RWPE2 (cell line): ENCODE measurements around the gene CR1L.

Experiments used
- ATAC-seq: fragments of 200-7000 bp; cut with Tn5 transposase; 3 replicates; pipeline ENCODE4 v1.9.1; 2021; ENCODE audit warnings: low read depth
- DNase-seq: peaks from one replicate; pipeline ENCODE4 v3.0.0-alpha.2; 2020; ENCODE audit warnings: low spot score
- H3K27ac ChIP-seq: fragments of 450-650 bp; 2 replicates; pipeline ENCODE4 v1.5.1; 2017; ENCODE audit warnings: mild to moderate bottlenecking; ENCODE audit not compliant: poor library complexity, severe bottlenecking
- H3K27me3 ChIP-seq: fragments of 250-450 bp; sonication (Bioruptor Pico); 2 replicates; pipeline ENCODE4 v1.5.1; 2021; ENCODE audit warnings: mild to moderate bottlenecking, moderate library complexity; ENCODE audit not compliant: insufficient read depth, poor library complexity, severe bottlenecking
- H3K36me3 ChIP-seq: fragments of 250-450 bp; sonication (Bioruptor Pico); 2 replicates; pipeline ENCODE4 v1.5.1; 2020; ENCODE audit warnings: low read depth, mild to moderate bottlenecking, moderate library complexity
- H3K4me1 ChIP-seq: fragments of 250-450 bp; sonication (Bioruptor Pico); 2 replicates; pipeline ENCODE4 v1.5.1; 2021; ENCODE audit warnings: mild to moderate bottlenecking, moderate library complexity; ENCODE audit not compliant: insufficient read depth, poor library complexity, severe bottlenecking
- H3K4me3 ChIP-seq: fragments of 250-450 bp; sonication (Bioruptor Pico); 2 replicates; pipeline ENCODE4 v1.5.1; 2021; ENCODE audit warnings: mild to moderate bottlenecking, moderate library complexity; ENCODE audit not compliant: severe bottlenecking
- H3K9me3 ChIP-seq: fragments of 250-450 bp; sonication (Bioruptor Pico); 2 replicates; pipeline ENCODE4 v1.5.1; 2021; ENCODE audit warnings: mild to moderate bottlenecking, moderate library complexity; ENCODE audit not compliant: severe bottlenecking
- CTCF ChIP-seq: fragments of 450-650 bp; IDR thresholded peaks from one replicate; pipeline ENCODE4 v1.5.1; 2017; ENCODE audit warnings: mild to moderate bottlenecking, moderate library complexity; ENCODE audit not compliant: poor library complexity, severe bottlenecking

Gene CR1L

GRCh38 chr1:207754974-207755700 is 110.2 kb downstream of the CR1L start:
- Histone ChIP-seq H3K4me3 (no peak overlapping the region), H3K9me3 (no peaks in the 10 kb centered on the region), H3K27me3 (no peaks in the 10 kb centered on the region), H3K27ac (peak overlapping the region; percentile 31), H3K36me3 (peaks cover 33% of the 10 kb centered on the region), H3K4me1 (peaks cover 22% of the 10 kb centered on the region)
- DNase-seq = no peak
- no peak for ATAC-seq
- TF ChIP-seq CTCF = no peak

GRCh38 chr1:207755846-207756693 is 111.1 kb downstream of the CR1L start:
- no peak overlapping the region for H3K4me3 ChIP-seq
- H3K9me3 ChIP-seq = no peaks in the 10 kb centered on the region
- ATAC-seq (peak; percentile 41; the same call in 2 of the 3 replicates), DNase-seq (no peak)
- peak overlapping the region; percentile 31 for H3K27ac ChIP-seq
- peaks cover 37% of the 10 kb centered on the region for H3K36me3 ChIP-seq
- H3K27me3 ChIP-seq = no peaks in the 10 kb centered on the region
- H3K4me1 ChIP-seq = peaks cover 15% of the 10 kb centered on the region
- no peak for TF ChIP-seq CTCF

GRCh38 chr1:207762622-207763021 is 117.7 kb downstream of the CR1L start:
- H3K4me1 ChIP-seq = no peaks in the 10 kb centered on the region
- peaks cover 39% of the 10 kb centered on the region for H3K36me3 ChIP-seq
- ATAC-seq = no peak

GRCh38 chr1:207763091-207763490 is 118.2 kb downstream of the CR1L start:
- no peaks in the 10 kb centered on the region for H3K27me3 ChIP-seq
- H3K27ac ChIP-seq = no peak overlapping the region
- no peaks in the 10 kb centered on the region for H3K9me3 ChIP-seq
- peaks cover 34% of the 10 kb centered on the region for H3K36me3 ChIP-seq
- H3K4me3 ChIP-seq = no peak overlapping the region
- no peaks in the 10 kb centered on the region for H3K4me1 ChIP-seq
- DNase-seq = no peak
- no peak for TF ChIP-seq CTCF
- ATAC-seq = no peak

More at GRCh38 chr1:207762622-207763021, 117.7 kb downstream of the CR1L start:
- no peak overlapping the region for H3K27ac ChIP-seq
- TF ChIP-seq CTCF = no peak
- no peaks in the 10 kb centered on the region for H3K27me3 ChIP-seq
- no peak for DNase-seq
- H3K4me3 ChIP-seq = no peak overlapping the region
- no peaks in the 10 kb centered on the region for H3K9me3 ChIP-seq
